GM21786 (cell line): ENCODE results near the gene ARID3C.

ENCODE experiments used
- ATAC-seq: cut with Tn5 transposase; IDR thresholded peaks from one replicate; pipeline ENCODE4 v1.9.1; 2021; ENCODE audit not compliant: unreplicated experiment

The ARID3C gene

DNA sequence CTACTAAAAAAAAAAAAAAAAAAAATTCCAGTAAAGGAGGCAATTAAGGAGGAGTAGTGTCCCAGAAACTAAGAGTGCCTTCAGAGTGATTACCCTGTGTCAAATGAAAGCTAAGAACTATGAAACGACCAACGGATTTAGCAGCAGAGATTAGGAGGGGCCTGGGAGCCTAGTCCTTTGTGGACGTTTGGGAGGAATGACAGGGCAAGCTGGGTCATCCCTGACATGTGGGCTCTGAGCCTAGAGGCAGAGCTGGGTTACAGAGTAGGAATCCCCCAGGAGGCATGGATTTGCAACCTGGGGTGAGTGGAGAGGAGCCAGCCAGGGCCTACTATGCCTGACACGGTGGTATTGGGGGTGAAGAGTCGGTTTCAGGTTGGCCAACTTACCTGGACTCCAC lies 4.3 kb upstream of the ARID3C start:
- ATAC-seq: no peak

DNA sequence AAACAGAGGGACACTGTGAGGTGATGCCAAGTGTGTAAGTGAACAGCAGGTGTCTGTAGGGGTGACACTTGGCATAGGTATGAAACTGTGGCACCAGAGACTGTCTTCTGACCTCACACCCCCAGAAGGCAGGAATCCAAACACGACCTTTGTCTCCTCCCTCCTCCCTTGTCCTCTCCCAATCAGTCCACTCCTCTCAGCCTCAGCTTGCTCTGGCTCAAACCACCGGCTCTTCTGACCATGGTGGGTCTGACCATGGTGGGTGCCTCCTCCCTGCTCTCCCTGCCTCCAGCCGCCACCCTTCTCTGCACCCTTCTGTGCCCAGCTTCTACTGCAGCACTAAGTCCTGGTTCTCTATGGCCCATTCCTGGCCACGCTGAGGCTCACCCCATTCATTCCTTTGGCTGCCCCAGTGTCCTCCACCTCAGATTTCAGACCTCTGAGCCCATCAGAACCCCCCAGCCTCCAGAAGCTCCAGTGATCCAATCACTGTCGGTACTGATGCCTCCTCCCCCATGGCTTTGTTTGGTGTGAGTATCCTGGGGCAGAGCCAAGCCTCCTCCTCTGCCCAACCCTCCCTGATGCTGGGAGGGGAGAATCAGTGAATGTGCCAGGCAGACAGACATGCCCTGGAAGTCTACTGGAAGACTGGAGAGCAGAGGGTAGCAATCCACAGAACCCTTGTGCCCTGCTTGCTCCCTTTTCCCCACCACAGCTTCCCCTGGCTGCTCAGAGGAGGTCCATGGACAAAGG lies 1.7 kb upstream of the ARID3C start:
- no peak for ATAC-seq

DNA sequence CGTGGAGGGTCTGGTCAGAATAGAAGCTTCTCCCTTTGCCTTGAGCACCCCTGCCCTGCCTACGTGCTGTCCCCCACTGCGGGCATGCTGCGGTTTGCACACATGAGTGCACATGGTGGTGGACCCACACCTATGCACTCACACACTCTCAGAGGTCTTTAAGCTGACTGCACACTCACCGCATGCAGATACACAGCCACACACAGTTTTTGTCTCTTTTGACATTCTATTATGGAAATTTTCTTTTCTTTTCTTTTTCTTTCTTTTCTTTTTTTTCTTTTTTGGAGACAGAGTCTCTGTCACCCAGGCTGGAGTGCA lies 584 bp upstream of the ARID3C start:
- ATAC-seq: no peak

DNA sequence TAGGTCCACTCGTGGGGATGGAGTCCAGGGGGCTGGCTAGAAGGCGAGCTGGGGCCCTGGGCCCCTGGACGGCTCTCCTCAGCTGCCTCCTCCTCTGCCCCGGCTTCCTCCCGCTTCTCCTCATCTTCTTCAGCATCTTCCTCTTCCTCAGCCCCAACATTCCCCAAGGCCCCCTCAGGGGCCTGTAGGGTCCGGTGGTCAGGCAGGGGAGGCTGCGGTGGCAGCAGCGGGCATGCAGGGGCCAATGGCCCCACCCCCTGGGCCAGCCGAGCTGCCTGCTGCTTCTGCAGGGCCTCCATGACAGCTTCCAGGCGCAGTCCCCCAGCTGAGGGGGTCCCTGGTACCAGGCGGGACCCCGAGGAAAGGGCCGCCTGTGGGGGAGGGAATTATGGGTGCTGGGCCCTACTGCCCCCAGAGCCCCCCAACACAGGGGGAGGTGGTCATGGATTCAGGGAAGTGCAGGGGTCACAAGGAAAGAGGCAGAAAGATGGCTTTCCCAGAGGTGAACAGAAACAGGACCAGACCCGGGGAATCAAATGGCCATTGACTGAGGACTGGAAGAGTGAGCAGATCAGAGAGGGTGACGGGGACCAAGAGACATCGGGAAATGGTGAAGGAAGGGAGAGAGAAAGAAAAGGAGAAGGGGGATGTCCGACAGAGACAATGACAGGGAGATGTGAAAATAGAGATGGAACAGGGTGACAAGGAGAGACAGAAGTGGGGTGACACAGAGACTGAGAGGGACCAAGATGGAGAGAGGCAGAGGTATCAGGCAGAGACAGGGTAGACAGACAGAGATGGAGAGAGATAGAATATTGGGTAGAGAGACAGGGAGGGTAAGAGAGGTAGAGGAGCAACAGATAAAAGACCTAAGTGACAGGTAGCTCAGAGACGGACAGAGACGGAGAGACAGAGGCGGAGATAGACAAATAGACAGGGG lies 880 bp downstream of the ARID3C start:
- ATAC-seq: no peak

DNA sequence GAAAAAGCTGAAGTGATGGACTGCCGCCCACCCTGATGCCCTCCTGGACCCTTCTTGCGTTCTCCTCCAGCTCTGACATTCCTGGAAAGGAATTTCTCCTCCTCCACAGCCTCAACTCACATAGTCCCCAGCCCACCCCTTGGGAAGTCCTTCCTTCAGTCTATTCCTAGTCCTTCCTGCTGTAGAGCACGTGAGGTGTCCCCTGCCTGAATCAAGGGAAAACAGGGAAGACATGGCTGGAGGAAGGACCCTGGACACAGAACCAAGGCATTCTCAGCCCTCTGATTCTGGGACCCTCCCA lies 3.7 kb downstream of the ARID3C start:
- no peak for ATAC-seq

DNA sequence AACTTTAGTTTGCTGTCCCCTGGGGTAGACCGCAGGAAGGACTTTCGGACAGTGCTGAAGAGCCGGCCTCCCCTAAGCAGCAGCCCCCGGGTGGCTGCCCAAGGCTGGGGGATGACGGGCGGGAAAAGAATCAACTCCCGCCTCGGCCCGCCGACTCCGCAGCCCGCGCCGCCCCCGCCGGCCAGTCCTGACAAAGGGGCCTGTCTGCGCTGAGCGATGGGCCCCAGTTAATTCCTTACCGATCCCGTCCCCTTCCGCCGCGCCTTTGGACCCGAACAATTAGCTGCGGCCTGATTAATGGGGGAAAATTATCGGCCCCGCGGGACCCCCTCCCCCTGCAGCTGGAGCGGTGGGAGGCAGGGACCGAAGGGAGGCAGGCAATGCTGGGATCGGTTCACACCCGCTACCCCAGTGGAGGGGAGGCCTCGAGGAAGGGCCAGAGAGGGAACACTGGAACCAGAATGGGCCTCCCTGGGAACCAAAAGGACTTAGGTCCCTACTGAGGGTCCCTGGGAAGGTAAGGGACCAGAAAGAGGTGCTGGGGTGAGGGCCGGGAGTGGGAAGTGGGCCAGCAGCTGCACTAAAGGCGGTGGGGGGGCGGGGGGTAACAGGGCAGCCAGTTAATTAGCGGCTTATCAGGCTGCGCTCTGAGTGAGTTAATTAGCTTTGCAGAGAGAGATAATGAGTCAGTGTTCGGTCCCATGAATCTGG lies 4.2 kb downstream of the ARID3C start:
- no peak for ATAC-seq

DNA sequence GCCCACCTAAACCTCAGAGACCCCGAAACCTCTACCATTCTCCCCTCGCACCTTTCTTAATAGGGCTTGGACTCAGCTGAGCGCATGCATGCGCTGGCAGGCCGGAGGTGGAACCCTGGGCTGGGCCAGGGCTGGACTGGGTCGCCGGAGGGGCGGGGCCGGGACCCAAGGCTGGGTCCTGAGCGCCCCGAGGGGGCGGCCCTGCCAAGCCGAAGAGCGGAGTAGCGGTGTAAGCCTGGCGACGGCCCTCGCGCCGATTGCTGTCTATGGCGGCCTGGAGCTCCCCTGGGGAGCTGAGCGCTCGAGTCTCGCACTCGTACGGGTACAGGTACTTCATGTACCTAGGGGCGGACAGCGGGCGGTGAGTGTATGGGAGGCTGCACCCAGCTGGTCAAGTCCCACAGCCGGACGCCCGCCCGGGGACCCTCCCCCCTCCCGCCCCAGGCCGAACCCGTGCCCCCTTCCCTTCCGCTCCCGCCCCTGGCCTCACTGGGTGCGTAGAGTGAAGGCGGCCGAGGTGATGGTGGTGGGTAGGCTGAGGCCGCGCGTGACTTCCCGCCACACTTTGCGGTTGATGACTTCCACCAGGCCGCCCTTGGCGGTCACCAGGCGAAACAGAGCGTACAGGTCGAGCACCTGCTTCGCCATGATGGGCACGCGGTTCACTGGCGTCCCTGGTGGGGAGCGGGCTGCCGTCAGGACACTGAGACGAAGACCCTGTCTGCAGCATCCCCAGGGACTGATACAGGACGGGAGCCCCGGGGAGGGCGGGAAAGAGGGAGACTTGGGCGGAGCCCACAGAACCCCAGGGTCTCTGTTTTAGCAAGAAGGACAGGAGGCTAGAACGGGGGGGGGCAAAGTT lies 5.3 kb downstream of the ARID3C start:
- no peak for ATAC-seq

DNA sequence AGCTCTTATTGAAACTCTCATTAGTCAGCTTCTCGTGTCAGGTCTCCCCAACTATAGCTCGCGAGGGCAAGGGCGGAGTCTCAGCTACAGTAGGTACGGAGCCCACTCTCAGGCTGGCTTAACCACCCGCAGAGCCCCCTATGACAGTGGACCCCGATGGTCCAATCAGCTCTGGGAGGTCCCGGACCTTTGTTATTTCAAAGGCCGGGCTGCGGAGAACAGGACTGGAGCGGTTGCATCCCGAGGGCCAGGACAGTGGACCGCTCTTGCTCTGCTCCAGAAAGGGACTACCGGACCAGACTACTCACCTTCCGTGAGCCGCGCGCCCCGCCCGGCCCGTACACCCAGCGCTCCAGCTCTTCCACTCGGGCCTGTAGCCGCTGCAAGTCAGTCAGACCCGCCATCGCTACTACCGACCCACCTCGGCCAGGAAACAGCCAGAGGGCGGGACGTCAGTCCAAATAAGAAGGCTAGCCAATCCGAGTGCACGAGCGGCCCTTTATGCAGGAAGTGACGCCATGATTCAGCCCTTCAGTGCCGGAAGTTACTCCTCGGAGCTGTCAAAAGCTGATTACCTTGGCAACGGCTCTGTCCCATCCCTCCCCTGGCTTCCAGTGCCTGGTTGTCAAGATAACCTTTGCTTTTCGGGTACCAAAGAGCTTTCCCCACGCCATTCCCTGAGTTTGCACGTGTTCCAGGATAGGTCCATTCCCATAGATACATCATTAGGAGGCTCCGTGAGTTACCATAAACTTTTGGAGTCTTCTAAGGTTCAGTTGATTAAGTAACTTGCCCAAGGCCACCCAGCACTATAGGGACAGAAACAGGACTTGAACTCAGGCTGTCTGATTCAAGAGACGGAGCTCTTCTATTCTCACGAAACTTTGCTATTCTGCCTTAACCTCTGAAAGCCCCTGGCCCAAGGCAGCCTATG lies 8.5 kb downstream of the ARID3C start, which contains the start of gene DCTN3:
Gene DCTN3, minus strand, starts transcription at position 435 of the 934 bp plus-strand sequence. Its CDS starts 31 bp downstream, at position 404.
- ATAC-seq: peak; percentile 99

DNA sequence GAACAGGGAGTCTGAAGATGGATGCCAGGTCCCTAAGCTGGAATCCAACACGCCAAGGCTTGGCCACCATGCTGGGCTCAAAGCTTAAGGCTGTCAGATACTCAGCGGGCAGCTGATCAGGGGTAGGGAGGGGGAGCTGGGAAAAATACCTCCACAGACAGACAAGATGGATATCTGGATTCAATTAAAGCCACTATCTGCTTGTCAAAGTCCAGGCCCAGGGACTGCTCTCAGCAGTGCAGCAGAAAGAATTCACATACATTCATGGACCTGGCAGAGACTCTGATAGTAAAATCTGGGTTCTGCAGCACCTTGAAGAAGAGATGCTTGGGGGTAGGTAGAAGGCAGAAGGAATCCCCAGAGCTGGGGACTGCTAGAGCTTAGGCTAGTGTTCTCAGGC lies 13.7 kb downstream of the ARID3C start:
- ATAC-seq: no peak

DNA sequence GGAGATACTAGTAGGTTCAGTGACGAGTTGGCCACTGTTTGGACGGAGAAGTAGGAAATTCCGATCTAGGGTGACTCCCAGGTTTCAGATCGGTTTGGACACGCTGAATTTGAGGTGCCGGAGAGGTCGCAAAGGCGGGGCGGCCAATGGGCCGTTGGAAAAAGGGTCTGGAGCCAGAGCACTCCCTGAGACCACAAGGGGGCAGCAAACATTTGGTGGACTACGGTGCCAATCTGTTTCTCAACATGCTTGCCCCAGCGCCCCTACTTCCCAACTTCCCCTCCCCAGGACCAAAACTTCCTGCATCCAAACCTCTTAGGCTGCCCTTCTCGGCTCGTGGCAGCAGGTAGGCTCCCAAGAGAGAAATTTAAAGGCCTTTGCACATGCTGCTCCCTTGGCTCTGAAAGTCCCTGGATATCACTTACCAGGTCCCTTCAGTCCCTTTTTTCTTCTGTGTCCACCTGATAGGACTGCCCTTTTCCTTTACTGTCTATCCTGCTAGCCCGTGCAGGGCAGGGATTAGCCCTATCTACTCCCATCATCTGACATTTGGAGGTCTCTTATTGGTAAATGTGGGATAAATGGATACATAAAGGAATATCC lies 16.0 kb downstream of the ARID3C start:
- no peak for ATAC-seq

DNA sequence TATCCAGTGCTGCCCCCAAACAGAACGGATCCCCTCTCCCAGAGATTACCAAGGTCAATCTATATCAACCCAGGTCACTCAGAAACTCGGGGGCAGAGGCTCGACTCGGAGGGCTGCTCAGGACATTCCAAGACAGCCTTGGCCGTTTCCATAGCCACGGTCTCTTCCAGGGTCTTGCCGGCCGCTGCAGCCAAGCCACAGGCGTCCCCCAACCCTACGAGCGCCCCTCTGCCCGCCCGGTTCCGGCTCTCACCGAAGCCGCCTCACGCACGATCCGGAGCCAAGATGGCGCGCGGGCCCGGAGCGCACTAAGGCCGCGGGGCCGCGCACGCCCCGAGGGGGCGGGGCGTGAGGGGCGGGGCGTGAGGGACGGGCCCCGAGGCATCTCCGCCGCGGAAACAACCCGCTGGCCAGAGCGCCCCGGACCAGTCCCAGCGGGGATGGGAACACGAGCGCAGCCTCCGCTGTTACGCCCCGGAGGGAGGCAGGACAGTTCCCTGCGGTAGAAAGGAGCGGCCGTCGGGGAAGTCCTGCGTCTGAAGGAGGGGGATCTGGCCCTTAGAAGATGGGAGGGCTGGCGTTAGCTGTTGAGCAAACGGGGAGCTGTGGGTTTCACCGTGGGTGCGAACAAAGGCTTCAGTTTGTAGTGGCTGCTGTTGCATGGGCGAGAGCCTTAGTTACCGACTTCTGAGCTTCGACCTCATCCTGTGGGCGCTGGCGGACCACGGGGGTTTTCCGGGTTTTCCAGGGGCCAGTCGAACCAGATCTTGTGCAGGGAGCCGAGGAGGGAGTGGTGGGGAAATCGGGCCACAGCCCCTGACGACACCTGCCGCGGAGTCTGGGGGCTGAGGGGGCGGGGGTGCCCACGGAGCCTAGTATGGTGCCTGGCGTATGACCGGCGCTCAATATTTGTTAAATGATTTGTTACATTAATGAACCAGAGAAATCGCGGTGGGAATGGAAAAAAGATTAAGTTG lies 16.8 kb downstream of the ARID3C start, which contains the start of gene RPP25L:
Gene RPP25L, minus strand, starts transcription at position 287 of the 977 bp plus-strand sequence. CDS start 801 bp downstream, outside the sequence.
- peak; percentile 81 for ATAC-seq

DNA sequence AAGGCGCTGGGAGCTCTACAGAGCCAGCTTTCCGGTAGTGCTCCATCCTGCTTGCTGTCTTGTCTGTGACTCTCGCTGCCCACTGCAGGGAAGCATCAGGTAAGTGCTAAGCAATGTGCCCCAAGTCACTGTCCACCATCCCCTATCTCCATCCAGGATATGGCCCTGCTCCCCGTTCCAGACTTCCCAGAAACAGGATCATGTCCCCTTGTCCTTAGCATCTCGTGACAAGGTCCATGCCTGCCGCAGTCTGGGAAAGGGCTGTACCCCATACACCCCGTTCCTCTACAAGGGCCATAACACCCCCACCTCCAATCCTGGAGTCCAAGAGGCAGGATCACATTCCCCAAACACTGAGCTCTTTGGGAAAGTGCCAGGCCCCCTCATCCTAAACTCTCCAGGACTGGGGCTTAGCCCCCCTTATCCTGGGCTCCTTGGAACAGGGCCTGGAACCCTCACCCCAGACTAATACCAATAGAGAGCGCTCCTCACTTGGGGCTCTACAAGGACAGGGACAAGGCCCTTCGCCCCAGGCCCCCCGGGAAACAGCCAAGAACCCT lies 17.5 kb downstream of the ARID3C start:
- no peak for ATAC-seq

DNA sequence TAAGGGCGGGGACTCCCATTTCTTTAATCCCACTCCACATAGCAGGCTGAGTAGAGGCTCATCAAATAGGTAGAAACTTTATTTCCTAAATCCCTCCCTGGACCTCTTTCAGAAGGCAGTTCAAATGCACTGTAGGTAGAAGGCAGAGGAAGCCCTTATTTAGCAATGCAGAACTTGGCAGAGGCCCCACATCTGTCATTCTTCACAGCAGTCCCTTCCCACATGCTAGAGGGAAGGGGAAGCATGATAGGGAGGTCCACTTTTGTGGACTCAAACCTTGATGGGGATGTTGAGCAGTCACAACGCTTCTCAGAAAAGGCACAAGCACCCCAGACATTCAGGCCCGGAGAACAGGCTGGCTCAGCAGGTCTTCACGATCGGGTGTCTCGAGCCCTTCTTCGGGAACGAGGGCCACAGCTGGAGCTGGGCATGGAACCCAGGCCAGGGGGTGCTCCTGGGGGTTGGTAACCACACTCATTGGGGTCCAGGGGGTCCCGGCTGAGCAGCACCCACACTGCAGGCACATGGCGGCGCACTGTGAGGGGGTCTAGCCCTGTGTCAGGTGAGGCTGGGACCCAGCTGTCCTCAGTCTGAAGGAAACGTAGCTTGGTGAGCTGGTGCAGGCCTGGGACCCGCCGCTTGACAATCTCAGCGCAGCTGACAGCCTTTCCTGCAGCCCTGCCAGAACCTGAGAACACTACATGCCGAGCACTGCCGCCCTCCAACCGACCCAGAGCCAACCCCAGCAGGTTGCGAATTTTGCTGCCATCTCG lies 18.2 kb downstream of the ARID3C start:
- no peak for ATAC-seq

DNA sequence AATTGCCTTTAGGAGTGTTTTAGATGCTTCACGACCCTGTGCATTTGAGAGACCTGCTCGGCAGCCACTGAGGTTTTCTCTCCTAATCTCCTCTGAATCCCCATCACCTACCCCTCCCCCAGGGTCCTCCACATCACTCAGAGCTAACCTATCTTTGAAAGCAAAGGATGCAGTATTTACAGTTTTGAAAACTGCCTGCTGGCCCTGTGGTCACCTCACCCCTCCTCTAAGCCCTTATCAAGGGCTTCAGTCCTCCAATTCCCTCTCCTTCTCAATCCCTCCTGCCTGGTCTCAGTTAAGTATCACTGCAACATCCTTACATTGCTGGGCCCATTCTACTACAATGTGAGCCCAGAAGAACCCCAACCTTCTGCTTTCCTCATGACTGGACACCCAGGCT lies 21.5 kb downstream of the ARID3C start:
- ATAC-seq: no peak

DNA sequence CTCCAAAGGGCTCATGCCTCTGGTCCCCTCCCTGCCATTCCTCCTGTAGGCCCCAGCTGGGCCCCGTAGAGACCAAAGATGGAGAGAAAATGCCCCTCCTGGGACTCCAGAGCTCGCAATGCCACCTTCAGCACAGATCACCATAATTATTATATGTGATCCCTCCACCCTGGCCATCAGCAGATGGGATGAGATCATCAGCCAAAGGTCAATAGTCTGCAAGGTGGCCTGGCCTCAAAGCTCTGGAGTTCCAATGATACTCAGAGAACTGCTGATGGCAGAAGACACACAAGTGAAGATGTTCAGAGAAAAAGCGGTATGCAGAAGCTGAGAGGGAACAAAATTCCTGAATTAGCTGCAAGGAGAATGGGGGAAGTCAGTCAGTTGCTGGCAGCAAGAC lies 22.0 kb downstream of the ARID3C start:
- ATAC-seq: no peak

DNA sequence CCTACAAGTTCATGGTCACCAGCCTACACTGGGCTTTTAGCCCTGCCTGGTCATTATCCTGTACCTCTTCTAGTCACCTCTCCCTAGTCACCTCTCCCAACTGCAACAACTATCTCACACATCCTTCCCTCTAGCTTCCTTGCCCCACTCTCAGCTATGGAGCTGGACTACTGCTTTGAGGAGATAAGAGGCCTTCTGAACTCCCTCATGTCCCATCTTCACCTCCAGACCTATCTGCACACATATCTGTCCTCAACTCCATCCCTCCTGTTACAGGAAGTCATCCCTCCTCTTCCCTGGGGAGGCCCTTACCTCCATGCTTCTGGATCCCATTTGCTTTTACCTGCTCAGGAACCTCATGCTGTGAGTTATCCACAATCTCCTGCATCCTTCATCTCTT lies 22.7 kb downstream of the ARID3C start:
- ATAC-seq: no peak
